CD14-positive monocyte (primary cell): ENCODE results near the gene TRIM37. TPM values are rescaled to one million over a fixed set of nuclear protein-coding genes. Genes with fewer than 3 reads are reported as not detected.

Experiments
- DNase-seq, 3 donors: peaks; one replicate each; pipeline ENCODE4 v3.0.0-alpha.2; 2011 to 2022
- H2AFZ ChIP-seq: 2 replicates; pipeline ENCODE4 v1.6.0; 2012; ENCODE audit warnings: mild to moderate bottlenecking, low read depth, low read length, inconsistent platforms; ENCODE audit not compliant: insufficient read depth, poor library complexity, severe bottlenecking
- H3K27ac ChIP-seq, 2 donors: 1 replicate in 1 of 2; 2 replicates in 1 of 2; pipeline ENCODE4 v1.5.1; 2012 to 2013; ENCODE audit warnings: low read length in 2 of 2, control low read depth in 1 of 2, inconsistent platforms in 1 of 2, low read depth in 1 of 2, mild to moderate bottlenecking in 1 of 2
- H3K27me3 ChIP-seq, 2 donors: one replicate each; pipeline versions ENCODE4 v1.6.0 to v1.6.1; 2011 to 2013; ENCODE audit warnings: low read length in 2 of 2; ENCODE audit not compliant: control insufficient read depth in 2 of 2, insufficient read depth in 2 of 2
- H3K36me3 ChIP-seq, 2 donors: replicated peaks in 1 of 2; 1 replicate in 1 of 2; 2 replicates in 1 of 2; pipeline versions ENCODE4 v1.5.1 to v1.6.1; 2012 to 2013; ENCODE audit warnings: low read length in 2 of 2, control low read depth in 1 of 2, inconsistent platforms in 1 of 2, mild to moderate bottlenecking in 1 of 2; ENCODE audit not compliant: insufficient read depth in 2 of 2, control insufficient read depth in 1 of 2
- H3K4me1 ChIP-seq, 2 donors: 1 replicate in 1 of 2; 2 replicates in 1 of 2; pipeline versions ENCODE4 v1.5.1 to v1.6.1; 2012 to 2013; ENCODE audit warnings: low read length in 2 of 2, control low read depth in 1 of 2, inconsistent platforms in 1 of 2, mild to moderate bottlenecking in 1 of 2, moderate library complexity in 1 of 2; ENCODE audit not compliant: insufficient read depth in 2 of 2, control insufficient read depth in 1 of 2
- H3K4me2 ChIP-seq: replicated peaks from 2 replicates; pipeline ENCODE3; 2012; ENCODE audit warnings: low read length, moderate library complexity, mild to moderate bottlenecking; ENCODE audit not compliant: poor library complexity, severe bottlenecking; ENCODE audit errors: extremely low read depth
- H3K4me3 ChIP-seq, 3 experiments: fragments of 200-600 bp in 1 of 3; sonication (generic) in 1 of 3; replicated peaks in 1 of 3; 1 replicate in 2 of 3; 2 replicates in 1 of 3; pipeline ENCODE4 v1.5.1; 2011 to 2013; ENCODE audit warnings: low read length in 3 of 3, mild to moderate bottlenecking in 3 of 3, control low read depth in 2 of 3, low read depth in 2 of 3, inconsistent platforms in 1 of 3, moderate library complexity in 1 of 3
- H3K79me2 ChIP-seq: 2 replicates; pipeline ENCODE4 v1.6.0; 2012; ENCODE audit warnings: mild to moderate bottlenecking, control low read depth, inconsistent platforms, low read length, moderate library complexity; ENCODE audit not compliant: insufficient read depth
- H3K9ac ChIP-seq: 2 replicates; pipeline ENCODE4 v1.6.0; 2017; ENCODE audit warnings: low read length, mild to moderate bottlenecking; ENCODE audit not compliant: insufficient read depth, poor library complexity, severe bottlenecking
- H3K9me3 ChIP-seq, 2 donors: replicated peaks in 1 of 2; 1 replicate in 1 of 2; 2 replicates in 1 of 2; pipeline versions ENCODE4 v1.5.1 to v1.6.1; 2012 to 2013; ENCODE audit warnings: low read length in 2 of 2, control low read depth in 1 of 2; ENCODE audit not compliant: control insufficient read depth in 1 of 2, insufficient read depth in 1 of 2
- H4K20me1 ChIP-seq: 2 replicates; pipeline ENCODE4 v1.6.0; 2012; ENCODE audit warnings: mild to moderate bottlenecking, low read length, control low read depth, moderate library complexity; ENCODE audit not compliant: insufficient read depth
- H3K27ac Mint-ChIP-seq, 7 donors: one replicate each; pipeline ENCODE4 v1.8.0; 2020; ENCODE audit warnings: mild to moderate bottlenecking in 7 of 7, mixed read lengths in 7 of 7, moderate library complexity in 6 of 7, inconsistent platforms in 2 of 7
- H3K27me3 Mint-ChIP-seq, 3 donors: one replicate each; pipeline ENCODE4 v1.8.0; 2021 to 2022; ENCODE audit warnings: low read depth in 3 of 3, mild to moderate bottlenecking in 3 of 3, mixed read lengths in 3 of 3, moderate library complexity in 3 of 3, inconsistent platforms in 1 of 3
- H3K36me3 Mint-ChIP-seq, 2 donors: one replicate each; pipeline ENCODE4 v1.8.0; 2020; ENCODE audit warnings: mixed read lengths in 2 of 2, inconsistent platforms in 1 of 2, mild to moderate bottlenecking in 1 of 2
- H3K4me1 Mint-ChIP-seq: one replicate; pipeline ENCODE4 v1.8.0; 2020; ENCODE audit warnings: mild to moderate bottlenecking, mixed read lengths
- H3K4me3 Mint-ChIP-seq, 2 donors: one replicate each; pipeline ENCODE4 v1.8.0; 2020; ENCODE audit warnings: mild to moderate bottlenecking in 2 of 2, mixed read lengths in 2 of 2, moderate library complexity in 1 of 2
- H3K9me3 Mint-ChIP-seq, 7 donors: one replicate each; pipeline ENCODE4 v1.8.0; 2020 to 2022; ENCODE audit warnings: mixed read lengths in 7 of 7, mild to moderate bottlenecking in 6 of 7, moderate library complexity in 6 of 7, inconsistent platforms in 2 of 7
- WGBS: methylation state at CpG from one replicate; pipeline ENCODE4 v1.1.5; 2013; ENCODE audit warnings: missing lambda C conversion rate; ENCODE audit not compliant: insufficient coverage; 5-methylcytosine and 5-hydroxymethylcytosine counted together
- intact Hi-C, 2 donors: fragments of 100-400 bp; cut with micrococcal nuclease; formaldehyde crosslinking; loops; one replicate each; pipeline versions ENCODE4 v1.15.0 to v1.15.1; 2023
- polyA plus RNA-seq, 3 donors: library from polyadenylated mRNA; depleted of rRNA in 1 of 3; unstranded in 2 of 3; stranded (reverse) in 1 of 3; fragments of 300-500 nt in 2 of 3; fragments of >200 nt in 1 of 3; fragmentation: Illumina TruSeq in 2 of 3; gene quantifications; 1 replicate in 2 of 3; 2 replicates in 1 of 3; pipeline ENCODE4 v1.2.3, GENCODE V29; 2012 to 2021
- TF ChIP-seq, protein P1 (sequence below): fragments of 200-600 bp; IDR thresholded peaks from one replicate; pipeline ENCODE4 v1.8.0; 2022; ENCODE audit warnings: antibody characterized with exemption, mild to moderate bottlenecking

TRIM37 gene
- polyA plus RNA-seq, 3 donors, result 2.7 to 6.1 (median 5.3) TPM

- H4K20me1 ChIP-seq, result no peaks in the 10 kb centered on the region
- no peaks in the 10 kb centered on the region for H3K79me2 ChIP-seq
- peaks cover 14 to 27% of the 10 kb centered on the region in 2 donors for H3K4me1 ChIP-seq
- no peaks in the 10 kb centered on the region for H3K9me3 ChIP-seq
- no peak overlapping the region for H3K4me2 ChIP-seq
- no peak overlapping the region for H2AFZ ChIP-seq
- H3K27me3 Mint-ChIP-seq, result peaks cover 0 to 2% (median 0%) of the 10 kb centered on the region in 3 donors
- H3K27ac Mint-ChIP-seq, result no peak overlapping the region
- no peaks in the 10 kb centered on the region for H3K36me3 Mint-ChIP-seq
- H3K27ac ChIP-seq, result no peak overlapping the region
- no peaks in the 10 kb centered on the region for H3K36me3 ChIP-seq
- H3K4me3 ChIP-seq, result no peak overlapping the region
- intact Hi-C loops, result no loop called here
- H3K9ac ChIP-seq, result no peak overlapping the region
- H3K9me3 Mint-ChIP-seq, result no peaks in the 10 kb centered on the region
- no peak overlapping the region for H3K4me3 Mint-ChIP-seq
- DNase-seq, result no peak
- no peaks in the 10 kb centered on the region for H3K27me3 ChIP-seq
- peaks cover 19% of the 10 kb centered on the region for H3K4me1 Mint-ChIP-seq
- WGBS, result no CpG with 5 or more reads among the region's 3 CpGs
- TF ChIP-seq, protein P1, sequence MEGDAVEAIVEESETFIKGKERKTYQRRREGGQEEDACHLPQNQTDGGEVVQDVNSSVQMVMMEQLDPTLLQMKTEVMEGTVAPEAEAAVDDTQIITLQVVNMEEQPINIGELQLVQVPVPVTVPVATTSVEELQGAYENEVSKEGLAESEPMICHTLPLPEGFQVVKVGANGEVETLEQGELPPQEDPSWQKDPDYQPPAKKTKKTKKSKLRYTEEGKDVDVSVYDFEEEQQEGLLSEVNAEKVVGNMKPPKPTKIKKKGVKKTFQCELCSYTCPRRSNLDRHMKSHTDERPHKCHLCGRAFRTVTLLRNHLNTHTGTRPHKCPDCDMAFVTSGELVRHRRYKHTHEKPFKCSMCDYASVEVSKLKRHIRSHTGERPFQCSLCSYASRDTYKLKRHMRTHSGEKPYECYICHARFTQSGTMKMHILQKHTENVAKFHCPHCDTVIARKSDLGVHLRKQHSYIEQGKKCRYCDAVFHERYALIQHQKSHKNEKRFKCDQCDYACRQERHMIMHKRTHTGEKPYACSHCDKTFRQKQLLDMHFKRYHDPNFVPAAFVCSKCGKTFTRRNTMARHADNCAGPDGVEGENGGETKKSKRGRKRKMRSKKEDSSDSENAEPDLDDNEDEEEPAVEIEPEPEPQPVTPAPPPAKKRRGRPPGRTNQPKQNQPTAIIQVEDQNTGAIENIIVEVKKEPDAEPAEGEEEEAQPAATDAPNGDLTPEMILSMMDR, result no peak
Measured at GRCh38 chr17:58980706-58981481, 125.8 kb downstream of the TRIM37 start.

- intact Hi-C loops, result no loop called here
- Histone ChIP-seq H2AFZ (no peak overlapping the region), H3K9ac (no peak overlapping the region), H3K4me2 (no peak overlapping the region), H3K27me3 (no peaks in the 10 kb centered on the region), H3K79me2 (no peaks in the 10 kb centered on the region), H4K20me1 (no peaks in the 10 kb centered on the region), H3K9me3 (no peaks in the 10 kb centered on the region), H3K36me3 (no peaks in the 10 kb centered on the region), H3K4me3 (no peak overlapping the region), H3K27ac (no peak overlapping the region), H3K4me1 (peaks cover 9 to 11% of the 10 kb centered on the region in 2 donors)
- Mint-ChIP-seq H3K9me3 (no peaks in the 10 kb centered on the region), H3K4me3 (no peak overlapping the region), H3K36me3 (no peaks in the 10 kb centered on the region), H3K27me3 (peaks cover 0 to 3% (median 0%) of the 10 kb centered on the region in 3 donors), H3K4me1 (peaks cover 10% of the 10 kb centered on the region), H3K27ac (no peak overlapping the region)
- TF ChIP-seq, protein P1, result no peak
- WGBS, result 100% methylated on average over 1 of the region's 3 CpGs
- DNase-seq, result no peak
Measured at GRCh38 chr17:58976541-58976940, 130.1 kb downstream of the TRIM37 start.
